ENCODE results near the gene YIPF4. TPM values are rescaled to one million over a fixed set of nuclear protein-coding genes. Genes with fewer than 3 reads are reported as not detected.

YIPF4 gene
- total and polyA plus RNA-seq, 2 donors (not counting 3 experiments of a cell fraction or from before 2014, with no cell fraction given): 8.6 to 40.1 TPM

GRCh38 chr2:32250290-32250689 lies 27.4 kb upstream of the YIPF4 start:
- Histone ChIP-seq H3K27me3 (ENCODE audit: control insufficient read depth in 2 of 2, insufficient read depth in 2 of 2, low read length in 2 of 2) (no peaks in the 10 kb centered on the region), H3K27ac (ENCODE audit: insufficient read depth, low read depth, low read length) (no peak overlapping the region), H3K4me2 (ENCODE audit: insufficient read depth, low read length) (no peak overlapping the region), H2AFZ (ENCODE audit: low read depth, low read length) (no peak overlapping the region), H3K9me3 (replicated peaks; ENCODE audit: control insufficient read depth, insufficient read depth, low read length) (no peaks in the 10 kb centered on the region), H3K79me2 (ENCODE audit: control insufficient read depth, insufficient read depth, low read length) (no peaks in the 10 kb centered on the region), H4K20me1 (replicated peaks; ENCODE audit: control insufficient read depth, extremely low read depth, insufficient read depth, low read length) (no peaks in the 10 kb centered on the region), H3K9ac (replicated peaks; ENCODE audit: extremely low read depth, insufficient read depth, low read length) (no peak overlapping the region), H3K36me3 (ENCODE audit: control insufficient read depth in 2 of 2, extremely low read depth in 1 of 2, insufficient read depth in 2 of 2, low read length in 2 of 2) (no peaks in the 10 kb centered on the region), H3K4me1 (ENCODE audit: control insufficient read depth, extremely low read depth, insufficient read depth, low read length) (no peaks in the 10 kb centered on the region), H3K9me1 (replicated peaks; ENCODE audit: control insufficient read depth, extremely low read depth, insufficient read depth, low read length) (no peaks in the 10 kb centered on the region), H3K4me3 (replicated peaks in 1 of 3; ENCODE audit: insufficient read depth in 1 of 3, low read depth in 1 of 3, low read length in 3 of 3) (no peak overlapping the region)
- ChIA-PET POLR2A (no interaction called here), CTCF (no interaction called here)
- FAIRE-seq: no peak
- no TSS peak for BruUV-seq (replicated peaks)
- TF ChIP-seq EZH2 (IDR thresholded peaks at IDR 0.05; ENCODE audit: borderline replicate concordance, low read depth, low read length, severe bottlenecking) (no peak), MYC (IDR thresholded peaks at IDR 0.05; ENCODE audit: low read depth, low read length) (no peak), POLR2AphosphoS5 (IDR thresholded peaks at IDR 0.05; ENCODE audit: insufficient read depth, low read depth, low read length) (no peak), MAX (IDR thresholded peaks at IDR 0.05; ENCODE audit: insufficient read depth, insufficient read length) (no peak), GATA2 (IDR thresholded peaks at IDR 0.05; ENCODE audit: insufficient read depth, insufficient read length, low read depth, low read length) (no peak), JUN (IDR thresholded peaks at IDR 0.05; ENCODE audit: borderline replicate concordance, insufficient read depth, insufficient read length, low read depth) (no peak)
- no peak for DNase-seq (ENCODE audit: low read depth, low spot score)
- intact Hi-C loops (cut with micrococcal nuclease) (no loop called here), dilution Hi-C loops (cut with MboI; ENCODE audit: extremely low pct_ligation_motif_present, low sequenced_read_pairs) (no loop called here)

- FAIRE-seq (no peak), DNase-seq (ENCODE audit: low read depth, low spot score) (no peak)
- Histone ChIP-seq H2AFZ (ENCODE audit: low read depth, low read length) (no peak overlapping the region), H3K9ac (replicated peaks; ENCODE audit: extremely low read depth, insufficient read depth, low read length) (no peak overlapping the region), H3K9me3 (replicated peaks; ENCODE audit: control insufficient read depth, insufficient read depth, low read length) (no peaks in the 10 kb centered on the region), H3K4me1 (ENCODE audit: control insufficient read depth, extremely low read depth, insufficient read depth, low read length) (no peaks in the 10 kb centered on the region), H3K36me3 (ENCODE audit: control insufficient read depth in 2 of 2, extremely low read depth in 1 of 2, insufficient read depth in 2 of 2, low read length in 2 of 2) (no peaks in the 10 kb centered on the region), H3K27me3 (ENCODE audit: control insufficient read depth in 2 of 2, insufficient read depth in 2 of 2, low read length in 2 of 2) (no peaks in the 10 kb centered on the region), H3K4me3 (replicated peaks in 1 of 3; ENCODE audit: insufficient read depth in 1 of 3, low read depth in 1 of 3, low read length in 3 of 3) (no peak overlapping the region), H3K27ac (ENCODE audit: insufficient read depth, low read depth, low read length) (no peak overlapping the region), H3K9me1 (replicated peaks; ENCODE audit: control insufficient read depth, extremely low read depth, insufficient read depth, low read length) (no peaks in the 10 kb centered on the region), H4K20me1 (replicated peaks; ENCODE audit: control insufficient read depth, extremely low read depth, insufficient read depth, low read length) (no peaks in the 10 kb centered on the region), H3K79me2 (ENCODE audit: control insufficient read depth, insufficient read depth, low read length) (no peaks in the 10 kb centered on the region), H3K4me2 (ENCODE audit: insufficient read depth, low read length) (no peak overlapping the region)
- no TSS peak for BruUV-seq (replicated peaks)
- CTCF ChIA-PET: no interaction called here
- dilution Hi-C loops (cut with MboI; ENCODE audit: extremely low pct_ligation_motif_present, low sequenced_read_pairs): no loop called here
- POLR2A ChIA-PET: no interaction called here
- intact Hi-C loops (cut with micrococcal nuclease): no loop called here
- TF ChIP-seq GATA2 (IDR thresholded peaks at IDR 0.05; ENCODE audit: insufficient read depth, insufficient read length, low read depth, low read length): no peak
- no peak for TF ChIP-seq POLR2A (IDR thresholded peaks at IDR 0.05; ENCODE audit: low read depth, low read length)
- no peak for TF ChIP-seq POLR2AphosphoS5 (IDR thresholded peaks at IDR 0.05; ENCODE audit: insufficient read depth, low read depth, low read length)
- TF ChIP-seq CTCF (IDR thresholded peaks at IDR 0.05; ENCODE audit: extremely low read depth in 1 of 2, insufficient read depth in 1 of 2, low read depth in 1 of 2, low read length in 2 of 2): no peak
- TF ChIP-seq JUN (IDR thresholded peaks at IDR 0.05; ENCODE audit: borderline replicate concordance, insufficient read depth, insufficient read length, low read depth): no peak
- no peak for TF ChIP-seq EZH2 (IDR thresholded peaks at IDR 0.05; ENCODE audit: borderline replicate concordance, low read depth, low read length, severe bottlenecking)
Measured at GRCh38 chr2:32258242-32258641, 19.5 kb upstream of the YIPF4 start.

All from endothelial cell of umbilical vein (primary cell).